Prostate gland (tissue), 2 donors: ENCODE data around the gene MRPS18A.

ENCODE experiments used
- CTCF ChIP-seq, 4 experiments: fragments of 200-600 bp in 2 of 4; fragments of 450-650 bp in 2 of 4; sonication (generic) in 2 of 4; IDR thresholded peaks; 1 replicate in 3 of 4; 2 replicates in 1 of 4; pipeline ENCODE4 v1.5.1; 2016 to 2019; ENCODE audit warnings: antibody characterized with exemption in 4 of 4, mild to moderate bottlenecking in 2 of 4, moderate library complexity in 2 of 4
- POLR2A ChIP-seq: fragments of 450-650 bp; IDR thresholded peaks from one replicate; pipeline ENCODE4 v1.6.1; 2016; ENCODE audit warnings: antibody characterized with exemption, mild to moderate bottlenecking

- TF ChIP-seq POLR2A (no peak), CTCF (IDR thresholded peaks at IDR 0.05) (no peak)
These were observed 51.3 kb downstream of the MRPS18A start for GRCh38 chr6:43636308-43636659.
